GM12878 (cell line): Measurements from ENCODE around the gene ASCC3. TPM values are rescaled to one million over a fixed set of nuclear protein-coding genes. Genes with fewer than 3 reads are reported as not detected.
"Not testable (repeated sequence)": the region's sequence is repeated elsewhere in the genome, so short reads cannot be mapped to it uniquely, and the experiment has no call there.

ENCODE experiments used
- ATAC-seq: fragments of 200-7000 bp; cut with Tn5 transposase; 3 replicates; pipeline ENCODE4 v1.9.1; 2020; ENCODE audit warnings: mild to moderate bottlenecking, moderate library complexity
- BruUV-seq: library from RNA; stranded (reverse); fragments of 400-500 nt; replicated peaks from 2 replicates; lab custom pipeline; 2021; lab: Mats Ljungman, UMichigan
- CTCF ChIA-PET: fragments of 300-600 bp; sonication (Branson Sonifier 250); formaldehyde crosslinking; extraction: SDS; loops from one replicate; lab custom pipeline; 2021; ENCODE audit warnings: inconsistent platforms; lab: Yijun Ruan, JAX
- POLR2A ChIA-PET: fragments of 350-600 bp; formaldehyde crosslinking; extraction: SDS; loops from one replicate; lab custom pipeline; 2021; ENCODE audit warnings: inconsistent platforms; lab: Charles Lee
- RAD21 ChIA-PET: fragments of 300-600 bp; sonication (Branson Sonifier 250); formaldehyde crosslinking; loops from one replicate; lab custom pipeline; 2023; ENCODE audit warnings: antibody characterized with exemption; ENCODE audit not compliant: unreplicated experiment; lab: Charles Lee
- SMC1A ChIA-PET: fragments of 300-600 bp; sonication (Branson Sonifier 250); formaldehyde crosslinking; loops from one replicate; lab custom pipeline; 2023; ENCODE audit not compliant: unreplicated experiment, uncharacterized antibody; lab: Charles Lee
- DNase-seq: peaks from one replicate; pipeline ENCODE4 v3.0.0-alpha.2; 2011; ENCODE audit warnings: low read depth, low spot score
- FAIRE-seq: peaks from 3 replicates; lab custom pipeline; 2011; peaks lifted over from hg19 to GRCh38; lab: Jason Lieb, UNC
- H2AFZ ChIP-seq: 2 replicates; pipeline ENCODE4 v1.6.0; 2011; ENCODE audit warnings: low read depth, low read length, control low read depth; ENCODE audit not compliant: control insufficient read depth
- H3K27ac ChIP-seq: 2 replicates; pipeline ENCODE4 v1.5.1; 2011; ENCODE audit warnings: control low read depth; ENCODE audit not compliant: control insufficient read depth, insufficient read depth
- H3K27me3 ChIP-seq, 2 experiments: replicated peaks in 1 of 2; 2 replicates each; pipeline versions ENCODE4 v1.6.0 to v1.6.1; 2011; ENCODE audit warnings: low read length in 1 of 2; ENCODE audit not compliant: control insufficient read depth in 2 of 2, insufficient read depth in 2 of 2
- H3K36me3 ChIP-seq, 2 experiments: 2 replicates each; pipeline ENCODE4 v1.5.1; 2011; ENCODE audit warnings: low read length in 1 of 2; ENCODE audit not compliant: control insufficient read depth in 2 of 2, insufficient read depth in 2 of 2
- H3K4me1 ChIP-seq: 2 replicates; pipeline ENCODE4 v1.6.1; 2011; ENCODE audit warnings: mild to moderate bottlenecking, low read length, moderate library complexity, mixed read lengths; ENCODE audit not compliant: control insufficient read depth, insufficient read depth
- H3K4me2 ChIP-seq: 2 replicates; pipeline ENCODE4 v1.6.0; 2011; ENCODE audit warnings: control low read depth; ENCODE audit not compliant: control insufficient read depth, insufficient read depth
- H3K4me3 ChIP-seq: fragments of 200-600 bp; sonication (generic); 2 replicates; pipeline ENCODE4 v1.5.1; 2016
- H3K79me2 ChIP-seq: 2 replicates; pipeline ENCODE4 v1.6.0; 2011; ENCODE audit warnings: low read length; ENCODE audit not compliant: control insufficient read depth, insufficient read depth
- H3K9ac ChIP-seq: 2 replicates; pipeline ENCODE4 v1.8.0; 2011; ENCODE audit warnings: low read length, control low read depth, mixed read lengths; ENCODE audit not compliant: control insufficient read depth, insufficient read depth
- H3K9me3 ChIP-seq: replicated peaks from 3 replicates; pipeline ENCODE4 v1.5.1; 2011; ENCODE audit warnings: mild to moderate bottlenecking, low read length; ENCODE audit not compliant: control insufficient read depth, insufficient read depth
- H4K20me1 ChIP-seq: 2 replicates; pipeline ENCODE4 v1.6.0; 2011; ENCODE audit not compliant: control insufficient read depth, insufficient read depth
- ATF2 ChIP-seq: IDR thresholded peaks from 2 replicates; pipeline ENCODE4 v1.6.1; 2012; ENCODE audit warnings: low read length, inconsistent platforms
- CEBPB ChIP-seq, 2 experiments: fragments of 150-350 bp in 1 of 2; IDR thresholded peaks; 2 replicates each; pipeline ENCODE4 v1.6.1; 2012 to 2014; ENCODE audit warnings: low read depth in 2 of 2, low read length in 2 of 2, borderline replicate concordance in 1 of 2, inconsistent platforms in 1 of 2
- IRF4 ChIP-seq: IDR thresholded peaks from 2 replicates; pipeline ENCODE4 v1.6.1; 2011; ENCODE audit warnings: low read depth, low read length
- MEF2B ChIP-seq: fragments of 450-650 bp; IDR thresholded peaks from 2 replicates; pipeline ENCODE4 v1.6.1; 2018; ENCODE audit warnings: mild to moderate bottlenecking, moderate library complexity; ENCODE audit not compliant: partially characterized antibody, poor library complexity, severe bottlenecking
- RBBP5 ChIP-seq: fragments of 200-600 bp; sonication (generic); conservative IDR thresholded peaks from 2 replicates; pipeline ENCODE4 v1.6.1; 2016
- WGBS: methylation state at CpG from one replicate; pipeline ENCODE4 v1.1.6; 2016; ENCODE audit warnings: low lambda C conversion rate; ENCODE audit not compliant: insufficient replicate concordance, insufficient coverage; ENCODE audit errors: missing lambda C conversion rate; 5-methylcytosine and 5-hydroxymethylcytosine counted together
- in situ Hi-C: fragments of 300-500 bp; cut with MboI; formaldehyde crosslinking; loops from 9 replicates; pipeline ENCODE4 v1.14.3; 2018; ENCODE audit warnings: mixed read lengths
- intact Hi-C: fragments of 100-400 bp; cut with micrococcal nuclease; formaldehyde crosslinking; loops from one replicate; pipeline ENCODE4 v1.14.2; 2022; ENCODE audit not compliant: unreplicated experiment
- polyA plus RNA-seq, 11 experiments: library from polyadenylated mRNA; depleted of rRNA in 4 of 11; unstranded in 6 of 11; stranded (reverse) in 5 of 11; fragments of >200 nt; fragmentation: Nextera tagmentation in 4 of 11; fragmentation: Illumina TruSeq in 1 of 11; extraction: Ambion mirVana in 4 of 11; extraction: Trizol in 1 of 11; gene quantifications; 1 replicate in 1 of 11; 2 replicates in 10 of 11; pipeline versions ENCODE4 v1.2.1 to v1.2.3, GENCODE V29; 2011 to 2016; ENCODE audit warnings: inconsistent platforms in 2 of 11, missing spikeins in 2 of 11, low read depth in 1 of 11
- total RNA-seq, 4 experiments: library from RNA; depleted of rRNA in 3 of 4; stranded (reverse); fragments of >200 nt in 3 of 4; fragmentation: Illumina TruSeq in 1 of 4; extraction: Trizol in 1 of 4; gene quantifications; 2 replicates each; pipeline versions ENCODE4 v1.2.1 to v1.2.3, GENCODE V29; 2013 to 2021
- TF ChIP-seq, protein P1 (sequence below): fragments of 450-650 bp; formaldehyde crosslinking; IDR thresholded peaks from 2 replicates; pipeline ENCODE4 v1.4.0; 2022; ENCODE audit warnings: mild to moderate bottlenecking, moderate library complexity
- TF ChIP-seq, protein P2 (sequence below): IDR thresholded peaks from 2 replicates; pipeline ENCODE4 v1.6.1; 2012; ENCODE audit warnings: mild to moderate bottlenecking, low read depth, low read length

Gene ASCC3
- total and polyA plus RNA-seq, 10 of the 15 experiments (the other 5 are each of a cell fraction or from before 2014, with no cell fraction given) = 19.9 to 76.2 (median 55.9) TPM

GRCh38 chr6:100641147-100641546, 240.0 kb downstream of the ASCC3 start:
- ATAC-seq, H3K36me3 ChIP-seq, DNase-seq, H3K4me1 ChIP-seq, SMC1A ChIA-PET, H3K9ac ChIP-seq, H2AFZ ChIP-seq, H3K4me2 ChIP-seq, H3K27ac ChIP-seq, H3K79me2 ChIP-seq, in situ Hi-C loops, FAIRE-seq, CTCF ChIA-PET, RAD21 ChIA-PET, BruUV-seq, POLR2A ChIA-PET, intact Hi-C loops, H4K20me1 ChIP-seq, H3K4me3 ChIP-seq, H3K9me3 ChIP-seq, H3K27me3 ChIP-seq: not testable (repeated sequence)
- WGBS = 100% methylated on average over 3 of the region's 3 CpGs

DNA sequence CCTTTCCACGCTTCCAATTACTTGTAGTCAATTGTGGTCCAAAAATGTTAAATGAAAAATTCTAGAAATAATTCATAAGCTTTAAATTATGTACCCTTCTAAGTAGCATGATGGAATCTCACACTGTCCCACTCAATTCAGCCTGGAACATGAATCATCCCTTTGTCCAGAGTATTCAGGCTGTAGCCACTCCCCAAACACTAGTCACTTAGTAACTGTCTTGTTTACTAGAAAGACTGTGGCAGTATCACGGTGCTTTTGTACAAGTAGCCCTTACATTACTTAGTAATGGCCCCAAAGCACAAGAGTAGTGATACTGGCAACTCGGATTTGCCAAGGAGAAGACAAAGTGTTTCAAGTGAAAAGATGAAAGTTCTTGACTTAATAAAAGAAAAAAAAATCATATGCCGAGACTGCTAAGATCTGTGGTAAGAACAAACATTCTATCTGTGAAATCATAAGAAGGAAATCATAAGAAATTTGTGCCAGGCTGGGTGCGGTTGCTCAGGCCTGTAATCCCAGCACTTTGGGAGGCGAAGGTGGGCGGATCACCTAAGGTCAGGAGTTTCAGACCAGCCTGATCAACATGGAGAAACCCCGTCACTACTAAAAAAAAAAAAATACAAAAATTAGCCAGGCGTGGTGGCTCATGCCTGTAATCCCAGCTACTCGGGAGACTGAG, 247.9 kb downstream of the ASCC3 start:
- H4K20me1 ChIP-seq = no peaks in the 10 kb centered on the region
- no peak overlapping the region for H3K27ac ChIP-seq
- ChIA-PET RAD21 (no interaction called here), CTCF (interaction anchor here (1.1 kb wide), 1 partner anchor 28 kb away, joined by 3 read pairs; no protein-coding TSS in a partner anchor), POLR2A (no interaction called here), SMC1A (no interaction called here)
- H3K4me2 ChIP-seq = no peak overlapping the region
- in situ Hi-C loops (no loop called here), intact Hi-C loops (no loop called here)
- H3K4me1 ChIP-seq = no peaks in the 10 kb centered on the region
- no peak for FAIRE-seq
- H3K9ac ChIP-seq = no peak overlapping the region
- H2AFZ ChIP-seq = no peak overlapping the region
- no peak overlapping the region for H3K4me3 ChIP-seq
- H3K27me3 ChIP-seq = no peaks in the 10 kb centered on the region
- no peaks in the 10 kb centered on the region for H3K79me2 ChIP-seq
- peak; percentile 17; the same call in 1 of the 3 replicates for ATAC-seq
- BruUV-seq = no TSS peak
- no peak for DNase-seq
- H3K36me3 ChIP-seq = no peaks in the 10 kb centered on the region; a peak in 2 of 4 replicates
- WGBS = 87% methylated on average over 10 of the region's 10 CpGs
- H3K9me3 ChIP-seq = no peaks in the 10 kb centered on the region; the same call in 2 of the 3 replicates
- TF ChIP-seq CEBPB (IDR thresholded peaks at IDR 0.05; ENCODE audit: borderline replicate concordance in 1 of 2, low read depth in 2 of 2, low read length in 2 of 2) (no peak), MEF2B (no peak), IRF4 (no peak), RBBP5 (no peak), ATF2 (no peak)
- TF ChIP-seq, protein P1, sequence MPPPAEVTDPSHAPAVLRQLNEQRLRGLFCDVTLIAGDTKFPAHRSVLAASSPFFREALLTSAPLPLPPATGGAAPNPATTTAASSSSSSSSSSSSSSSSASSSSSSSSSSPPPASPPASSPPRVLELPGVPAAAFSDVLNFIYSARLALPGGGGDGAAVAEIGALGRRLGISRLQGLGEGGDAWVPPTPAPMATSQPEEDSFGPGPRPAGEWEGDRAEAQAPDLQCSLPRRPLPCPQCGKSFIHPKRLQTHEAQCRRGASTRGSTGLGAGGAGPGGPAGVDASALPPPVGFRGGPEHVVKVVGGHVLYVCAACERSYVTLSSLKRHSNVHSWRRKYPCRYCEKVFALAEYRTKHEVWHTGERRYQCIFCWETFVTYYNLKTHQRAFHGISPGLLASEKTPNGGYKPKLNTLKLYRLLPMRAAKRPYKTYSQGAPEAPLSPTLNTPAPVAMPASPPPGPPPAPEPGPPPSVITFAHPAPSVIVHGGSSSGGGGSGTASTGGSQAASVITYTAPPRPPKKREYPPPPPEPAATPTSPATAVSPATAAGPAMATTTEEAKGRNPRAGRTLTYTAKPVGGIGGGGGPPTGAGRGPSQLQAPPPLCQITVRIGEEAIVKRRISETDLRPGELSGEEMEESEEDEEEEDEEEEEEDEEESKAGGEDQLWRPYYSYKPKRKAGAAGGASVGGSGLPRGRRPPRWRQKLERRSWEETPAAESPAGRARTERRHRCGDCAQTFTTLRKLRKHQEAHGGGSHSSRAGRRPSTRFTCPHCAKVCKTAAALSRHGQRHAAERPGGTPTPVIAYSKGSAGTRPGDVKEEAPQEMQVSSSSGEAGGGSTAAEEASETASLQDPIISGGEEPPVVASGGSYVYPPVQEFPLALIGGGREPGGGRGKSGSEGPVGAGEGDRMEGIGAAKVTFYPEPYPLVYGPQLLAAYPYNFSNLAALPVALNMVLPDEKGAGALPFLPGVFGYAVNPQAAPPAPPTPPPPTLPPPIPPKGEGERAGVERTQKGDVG (CRISPR knock-in tag) = no peak
- TF ChIP-seq, protein P2, sequence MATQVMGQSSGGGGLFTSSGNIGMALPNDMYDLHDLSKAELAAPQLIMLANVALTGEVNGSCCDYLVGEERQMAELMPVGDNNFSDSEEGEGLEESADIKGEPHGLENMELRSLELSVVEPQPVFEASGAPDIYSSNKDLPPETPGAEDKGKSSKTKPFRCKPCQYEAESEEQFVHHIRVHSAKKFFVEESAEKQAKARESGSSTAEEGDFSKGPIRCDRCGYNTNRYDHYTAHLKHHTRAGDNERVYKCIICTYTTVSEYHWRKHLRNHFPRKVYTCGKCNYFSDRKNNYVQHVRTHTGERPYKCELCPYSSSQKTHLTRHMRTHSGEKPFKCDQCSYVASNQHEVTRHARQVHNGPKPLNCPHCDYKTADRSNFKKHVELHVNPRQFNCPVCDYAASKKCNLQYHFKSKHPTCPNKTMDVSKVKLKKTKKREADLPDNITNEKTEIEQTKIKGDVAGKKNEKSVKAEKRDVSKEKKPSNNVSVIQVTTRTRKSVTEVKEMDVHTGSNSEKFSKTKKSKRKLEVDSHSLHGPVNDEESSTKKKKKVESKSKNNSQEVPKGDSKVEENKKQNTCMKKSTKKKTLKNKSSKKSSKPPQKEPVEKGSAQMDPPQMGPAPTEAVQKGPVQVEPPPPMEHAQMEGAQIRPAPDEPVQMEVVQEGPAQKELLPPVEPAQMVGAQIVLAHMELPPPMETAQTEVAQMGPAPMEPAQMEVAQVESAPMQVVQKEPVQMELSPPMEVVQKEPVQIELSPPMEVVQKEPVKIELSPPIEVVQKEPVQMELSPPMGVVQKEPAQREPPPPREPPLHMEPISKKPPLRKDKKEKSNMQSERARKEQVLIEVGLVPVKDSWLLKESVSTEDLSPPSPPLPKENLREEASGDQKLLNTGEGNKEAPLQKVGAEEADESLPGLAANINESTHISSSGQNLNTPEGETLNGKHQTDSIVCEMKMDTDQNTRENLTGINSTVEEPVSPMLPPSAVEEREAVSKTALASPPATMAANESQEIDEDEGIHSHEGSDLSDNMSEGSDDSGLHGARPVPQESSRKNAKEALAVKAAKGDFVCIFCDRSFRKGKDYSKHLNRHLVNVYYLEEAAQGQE = no peak
